OCI-LY7 (cell line): Measurements from ENCODE around the gene RBM33. TPM values are rescaled to one million over a fixed set of nuclear protein-coding genes. Genes with fewer than 3 reads are reported as not detected.

ENCODE experiments used
- BruUV-seq: library from RNA; stranded (reverse); fragments of 400-500 nt; replicated peaks from 2 replicates; lab custom pipeline; 2021; lab: Mats Ljungman, UMichigan
- CTCF ChIA-PET: fragments of 300-600 bp; sonication (Branson Sonifier 250); formaldehyde crosslinking; loops from one replicate; lab custom pipeline; 2022; ENCODE audit warnings: antibody characterized with exemption; ENCODE audit not compliant: unreplicated experiment; lab: Charles Lee
- POLR2A ChIA-PET: fragments of 300-600 bp; sonication (Branson Sonifier 250); formaldehyde crosslinking; loops from one replicate; lab custom pipeline; 2022; ENCODE audit warnings: antibody characterized with exemption; lab: Charles Lee
- DNase-seq: peaks from one replicate; pipeline ENCODE4 v3.0.0-alpha.2; 2015; ENCODE audit warnings: low spot score
- H2AFZ ChIP-seq: fragments of 200-600 bp; sonication (generic), shearing (Covaris generic); 2 replicates; pipeline ENCODE4 v1.6.1; 2014; ENCODE audit warnings: mild to moderate bottlenecking, antibody characterized with exemption, low read length, moderate library complexity
- H3K27ac ChIP-seq: fragments of 200-600 bp; sonication (generic); 2 replicates; pipeline ENCODE4 v1.5.1; 2014; ENCODE audit warnings: mixed run types, low read depth, mild to moderate bottlenecking, moderate library complexity, low read length, inconsistent platforms; ENCODE audit not compliant: poor library complexity, severe bottlenecking
- H3K36me3 ChIP-seq: fragments of 200-600 bp; sonication (generic); 2 replicates; pipeline ENCODE4 v1.6.1; 2014; ENCODE audit warnings: mild to moderate bottlenecking, antibody characterized with exemption, low read length, moderate library complexity, mixed read lengths; ENCODE audit not compliant: insufficient read depth
- H3K4me1 ChIP-seq: fragments of 200-600 bp; sonication (generic); 2 replicates; pipeline ENCODE4 v1.5.1; 2014; ENCODE audit warnings: mild to moderate bottlenecking, low read length; ENCODE audit not compliant: insufficient read depth, poor library complexity, severe bottlenecking
- H3K4me2 ChIP-seq: fragments of 200-600 bp; sonication (generic); 2 replicates; pipeline ENCODE4 v1.6.1; 2014; ENCODE audit warnings: mild to moderate bottlenecking, low read length
- H3K4me3 ChIP-seq: fragments of 200-600 bp; sonication (generic); 2 replicates; pipeline ENCODE4 v1.5.1; 2014; ENCODE audit warnings: mild to moderate bottlenecking, low read depth, low read length; ENCODE audit not compliant: poor library complexity, severe bottlenecking
- H3K79me2 ChIP-seq: fragments of 200-600 bp; sonication (generic); 2 replicates; pipeline ENCODE4 v1.6.1; 2016; ENCODE audit warnings: low read depth, mild to moderate bottlenecking, low read length, moderate library complexity, mixed read lengths; ENCODE audit not compliant: insufficient read depth
- H3K9me2 ChIP-seq: fragments of 200-600 bp; sonication (generic); 2 replicates; pipeline ENCODE4 v1.6.1; 2016; ENCODE audit warnings: mild to moderate bottlenecking, low read length, mixed read lengths; ENCODE audit not compliant: insufficient read depth
- H3K9me3 ChIP-seq: fragments of 200-600 bp; sonication (generic); 2 replicates; pipeline ENCODE4 v1.6.1; 2014; ENCODE audit warnings: mild to moderate bottlenecking, mixed run types, low read length, mixed read lengths
- H4K20me1 ChIP-seq: fragments of 200-600 bp; sonication (generic); 2 replicates; pipeline ENCODE4 v1.6.1; 2014; ENCODE audit warnings: mild to moderate bottlenecking, antibody characterized with exemption, low read length, moderate library complexity, mixed read lengths; ENCODE audit not compliant: insufficient read depth
- CTCF ChIP-seq: fragments of 200-600 bp; sonication (generic); conservative IDR thresholded peaks from 2 replicates; pipeline ENCODE4 v1.5.1; 2014; ENCODE audit warnings: mild to moderate bottlenecking, antibody characterized with exemption, low read length, moderate library complexity, mixed read lengths
- EZH2phosphoT487 ChIP-seq: fragments of 200-600 bp; sonication (generic); IDR thresholded peaks from 2 replicates; pipeline ENCODE4 v1.6.1; 2018; ENCODE audit warnings: low read depth, borderline replicate concordance, mild to moderate bottlenecking, mixed run types, antibody characterized with exemption, low read length, moderate library complexity, mixed read lengths
- intact Hi-C: fragments of 100-400 bp; cut with micrococcal nuclease; formaldehyde crosslinking; loops from one replicate; pipeline ENCODE4 v1.10.0; 2022; ENCODE audit not compliant: unreplicated experiment
- total RNA-seq, 2 experiments: library from RNA; depleted of rRNA in 1 of 2; stranded (reverse); fragments of >200 nt in 1 of 2; shearing (Covaris generic) in 1 of 2; gene quantifications; 2 replicates each; pipeline ENCODE4 v1.2.3, GENCODE V29; 2014 to 2022

RBM33 gene
- total RNA-seq, 2 experiments from 2014 or later = 67.6 to 127 TPM

- intact Hi-C loops = no loop called here
- Histone ChIP-seq H3K27ac (peak overlapping the region; percentile 88), H3K4me2 (peak overlapping the region; percentile 84), H3K4me1 (peaks cover 60% of the 10 kb centered on the region), H3K79me2 (peaks cover 61% of the 10 kb centered on the region; the same call in 1 of the 2 replicates), H3K9me3 (no peaks in the 10 kb centered on the region), H3K9me2 (no peaks in the 10 kb centered on the region), H4K20me1 (peaks cover 17% of the 10 kb centered on the region), H3K36me3 (peaks cover 91% of the 10 kb centered on the region), H2AFZ (no peak overlapping the region), H3K4me3 (peak overlapping the region; percentile 43)
- ChIA-PET POLR2A (interaction anchor here (0.8 to 5.1 kb wide), 6 partner anchors 8 to 61 kb away, joined by 4 to 37 read pairs (median 5); no protein-coding TSS in a partner anchor), CTCF (no interaction called here)
- TF ChIP-seq CTCF = no peak
- TF ChIP-seq EZH2phosphoT487 = no peak
- BruUV-seq = no TSS peak
- no peak for DNase-seq
Measured at GRCh38 chr7:155709453-155709852, 65.0 kb downstream of the RBM33 start.

- H3K9me2 ChIP-seq = no peaks in the 10 kb centered on the region
- peaks cover 91% of the 10 kb centered on the region for H3K36me3 ChIP-seq
- peak overlapping the region; percentile 84 for H3K4me2 ChIP-seq
- ChIA-PET CTCF (no interaction called here), POLR2A (interaction anchor here (0.7 to 5.1 kb wide), 4 partner anchors 11 to 66 kb away, joined by 3 to 37 read pairs (median 8); no protein-coding TSS in a partner anchor)
- H3K4me1 ChIP-seq = peaks cover 64% of the 10 kb centered on the region
- intact Hi-C loops = loop anchor here (1.0 kb wide), 1 partner anchor 12 kb away; no protein-coding TSS in a partner anchor
- no peak for TF ChIP-seq CTCF
- no peak for TF ChIP-seq EZH2phosphoT487
- H2AFZ ChIP-seq = no peak overlapping the region
- DNase-seq = no peak
- BruUV-seq = no TSS peak
- H3K9me3 ChIP-seq = no peaks in the 10 kb centered on the region
- peak overlapping the region; percentile 88 for H3K27ac ChIP-seq
- H3K79me2 ChIP-seq = peaks cover 56% of the 10 kb centered on the region; the same call in 1 of the 2 replicates
- peaks cover 17% of the 10 kb centered on the region for H4K20me1 ChIP-seq
- peak overlapping the region; percentile 43 for H3K4me3 ChIP-seq
Measured at GRCh38 chr7:155710031-155710430, 65.6 kb downstream of the RBM33 start.

GRCh38 chr7:155710530-155710929 is 66.1 kb downstream of the RBM33 start:
- peaks cover 17% of the 10 kb centered on the region for H4K20me1 ChIP-seq
- peak; percentile 90 for DNase-seq
- H3K4me2 ChIP-seq = peak overlapping the region; percentile 84
- no peaks in the 10 kb centered on the region for H3K9me2 ChIP-seq
- BruUV-seq = no TSS peak
- intact Hi-C loops = loop anchor here (1.0 kb wide), 1 partner anchor 12 kb away; no protein-coding TSS in a partner anchor
- H3K27ac ChIP-seq = peak overlapping the region; percentile 88
- H3K36me3 ChIP-seq = peaks cover 91% of the 10 kb centered on the region
- H3K4me3 ChIP-seq = peak overlapping the region; percentile 43
- H3K9me3 ChIP-seq = no peaks in the 10 kb centered on the region
- peaks cover 56% of the 10 kb centered on the region; the same call in 1 of the 2 replicates for H3K79me2 ChIP-seq
- peaks cover 64% of the 10 kb centered on the region for H3K4me1 ChIP-seq
- no peak overlapping the region for H2AFZ ChIP-seq
- POLR2A ChIA-PET = interaction anchor here (0.7 to 5.1 kb wide), 6 partner anchors 10 to 67 kb away, joined by 3 to 37 read pairs (median 8); no protein-coding TSS in a partner anchor
- TF ChIP-seq CTCF = no peak
- TF ChIP-seq EZH2phosphoT487 = no peak
- CTCF ChIA-PET = no interaction called here
